Immature natural killer cell (primary cell): ENCODE data around the gene THBS3. TPM values are rescaled to one million over a fixed set of nuclear protein-coding genes. Genes with fewer than 3 reads are reported as not detected.

Experiments used
- DNase-seq, 3 donors: peaks; one replicate each; pipeline ENCODE4 v3.0.0; 2022; ENCODE audit warnings: mixed read lengths in 1 of 3
- H3K27ac Mint-ChIP-seq, 6 donors: one replicate each; pipeline ENCODE4 v1.8.0; 2020; ENCODE audit warnings: mixed read lengths in 6 of 6, mild to moderate bottlenecking in 5 of 6, inconsistent platforms in 4 of 6, moderate library complexity in 3 of 6
- H3K27me3 Mint-ChIP-seq, 3 donors: one replicate each; pipeline ENCODE4 v1.8.0; 2020 to 2021; ENCODE audit warnings: low read depth in 3 of 3, mild to moderate bottlenecking in 3 of 3, mixed read lengths in 3 of 3, moderate library complexity in 3 of 3, inconsistent platforms in 1 of 3
- H3K36me3 Mint-ChIP-seq, 3 donors: one replicate each; pipeline ENCODE4 v1.8.0; 2020; ENCODE audit warnings: mixed read lengths in 3 of 3, inconsistent platforms in 2 of 3, mild to moderate bottlenecking in 2 of 3
- H3K4me1 Mint-ChIP-seq, 2 donors: one replicate each; pipeline ENCODE4 v1.8.0; 2020; ENCODE audit warnings: inconsistent platforms in 2 of 2, mild to moderate bottlenecking in 2 of 2, mixed read lengths in 2 of 2, moderate library complexity in 1 of 2
- H3K4me3 Mint-ChIP-seq, 5 donors: one replicate each; pipeline ENCODE4 v1.8.0; 2020; ENCODE audit warnings: mild to moderate bottlenecking in 5 of 5, mixed read lengths in 5 of 5, inconsistent platforms in 3 of 5, moderate library complexity in 3 of 5
- H3K9me3 Mint-ChIP-seq, 6 donors: one replicate each; pipeline ENCODE4 v1.8.0; 2020; ENCODE audit warnings: mild to moderate bottlenecking in 6 of 6, mixed read lengths in 6 of 6, inconsistent platforms in 4 of 6, moderate library complexity in 3 of 6
- polyA plus RNA-seq, 3 donors: library from polyadenylated mRNA; unstranded; fragments of 300-500 nt; fragmentation: Illumina TruSeq; gene quantifications; one replicate each; pipeline ENCODE4 v1.2.3, GENCODE V29; 2021

The THBS3 gene
- polyA plus RNA-seq, 3 donors from 2014 or later, result 1.3 to 1.8 TPM; not detected in 1

GRCh38 chr1:155184835-155185782 lies 22.6 kb downstream of the THBS3 start:
- peaks cover 4 to 6% of the 10 kb centered on the region in 2 donors for H3K4me1 Mint-ChIP-seq
- no peak for DNase-seq
- H3K27me3 Mint-ChIP-seq, result peaks cover 0 to 3% (median 3%) of the 10 kb centered on the region in 3 donors
- H3K27ac Mint-ChIP-seq, result no peak overlapping the region
- no peaks in the 10 kb centered on the region for H3K9me3 Mint-ChIP-seq
- no peaks in the 10 kb centered on the region for H3K36me3 Mint-ChIP-seq
- no peak overlapping the region for H3K4me3 Mint-ChIP-seq

- no peak for DNase-seq
- Mint-ChIP-seq H3K36me3 (no peaks in the 10 kb centered on the region), H3K4me3 (no peak overlapping the region)
These were observed 23.3 kb downstream of the THBS3 start for GRCh38 chr1:155184351-155184811.

GRCh38 chr1:155183775-155184221 lies 23.9 kb downstream of the THBS3 start:
- Mint-ChIP-seq H3K9me3 (no peaks in the 10 kb centered on the region), H3K27ac (no peak overlapping the region), H3K4me3 (no peak overlapping the region), H3K36me3 (no peaks in the 10 kb centered on the region), H3K4me1 (peaks cover 4 to 6% of the 10 kb centered on the region in 2 donors), H3K27me3 (peaks cover 0 to 3% (median 3%) of the 10 kb centered on the region in 3 donors)
- no peak for DNase-seq

More at GRCh38 chr1:155184351-155184811, 23.3 kb downstream of the THBS3 start:
- Mint-ChIP-seq H3K27ac (no peak overlapping the region), H3K27me3 (peaks cover 0 to 3% (median 3%) of the 10 kb centered on the region in 3 donors), H3K9me3 (no peaks in the 10 kb centered on the region), H3K4me1 (peaks cover 4 to 6% of the 10 kb centered on the region in 2 donors)

DNA sequence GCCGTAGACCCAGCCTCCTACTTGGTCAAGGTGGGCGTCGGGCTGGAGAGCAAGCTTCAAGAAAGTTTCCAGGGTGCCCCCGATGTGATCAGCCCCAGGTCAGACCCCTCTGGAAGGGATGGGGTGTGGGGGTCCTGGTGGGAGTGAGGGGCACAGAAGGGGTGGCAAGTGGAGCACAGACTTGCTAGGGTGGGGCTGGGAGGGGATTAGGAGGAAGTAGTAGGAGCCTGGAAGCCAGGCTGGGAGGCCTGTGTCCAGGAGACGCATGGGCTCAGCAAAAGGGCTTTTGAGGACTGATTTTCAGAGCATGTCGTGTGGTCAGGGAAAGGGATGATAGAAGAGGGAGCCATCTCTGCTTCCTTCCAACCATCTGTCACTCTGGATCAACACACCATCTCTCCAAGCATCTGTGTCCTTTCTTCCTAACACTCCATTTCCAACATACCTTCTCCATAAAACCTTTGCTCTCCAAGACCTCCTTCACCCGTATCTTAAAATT lies 25.6 kb downstream of the THBS3 start:
- Mint-ChIP-seq H3K27ac (peak overlapping the region in 1 of 6 donors; percentile 29), H3K36me3 (no peaks in the 10 kb centered on the region), H3K4me3 (no peak overlapping the region), H3K4me1 (no peaks in the 10 kb centered on the region), H3K9me3 (no peaks in the 10 kb centered on the region), H3K27me3 (no peaks in the 10 kb centered on the region)
- no peak for DNase-seq

GRCh38 chr1:155181371-155182051 lies 26.2 kb downstream of the THBS3 start:
- no peaks in the 10 kb centered on the region for H3K27me3 Mint-ChIP-seq
- no peak overlapping the region for H3K27ac Mint-ChIP-seq
- H3K4me1 Mint-ChIP-seq, result peaks cover 5 to 6% of the 10 kb centered on the region in 2 donors
- no peaks in the 10 kb centered on the region for H3K9me3 Mint-ChIP-seq
- H3K36me3 Mint-ChIP-seq, result no peaks in the 10 kb centered on the region
- no peak for DNase-seq
- no peak overlapping the region for H3K4me3 Mint-ChIP-seq

- no peak overlapping the region for H3K27ac Mint-ChIP-seq
- H3K4me3 Mint-ChIP-seq, result no peak overlapping the region
These were observed 28.3 kb downstream of the THBS3 start for GRCh38 chr1:155179112-155180031.

DNA sequence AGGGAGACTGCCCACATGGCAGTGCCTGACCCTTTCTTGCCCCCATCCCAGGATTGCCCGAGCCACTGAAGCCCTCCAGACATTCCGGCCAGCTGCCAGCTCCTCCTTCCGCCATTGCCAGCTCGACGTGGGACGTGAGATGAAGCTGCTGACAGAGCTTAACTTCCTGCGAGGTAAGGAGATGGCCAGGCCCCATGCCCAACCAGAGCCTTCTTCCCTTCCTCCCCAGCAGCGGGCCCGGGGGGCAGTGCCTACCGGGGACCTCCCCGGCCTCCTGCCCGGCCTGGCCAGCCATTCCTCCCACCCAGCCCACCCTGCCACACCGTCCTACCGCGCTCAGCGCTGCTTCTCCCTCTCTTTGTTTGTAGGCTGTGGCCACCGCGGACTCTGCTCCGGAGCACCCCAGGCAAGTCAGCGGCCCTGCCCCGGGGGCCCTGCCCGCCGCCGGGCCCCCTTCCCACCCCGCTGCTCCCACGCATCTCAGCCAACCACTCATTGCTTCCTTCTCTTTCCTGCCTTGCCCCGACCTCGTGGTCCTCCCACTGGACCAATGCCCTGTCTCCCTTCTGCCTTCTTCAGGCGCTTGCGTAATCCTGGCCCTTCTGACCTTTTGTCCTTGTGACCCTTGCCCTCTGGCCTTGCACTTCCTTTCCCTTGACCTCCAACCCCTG lies 29.1 kb downstream of the THBS3 start:
- H3K27me3 Mint-ChIP-seq, result peaks cover 0 to 7% (median 4%) of the 10 kb centered on the region in 3 donors
- H3K36me3 Mint-ChIP-seq, result no peaks in the 10 kb centered on the region
- no peak overlapping the region for H3K27ac Mint-ChIP-seq
- no peaks in the 10 kb centered on the region for H3K9me3 Mint-ChIP-seq
- H3K4me1 Mint-ChIP-seq, result peaks cover 21 to 22% of the 10 kb centered on the region in 2 donors
- no peak for DNase-seq
- H3K4me3 Mint-ChIP-seq, result no peak overlapping the region

More at GRCh38 chr1:155179112-155180031, 28.3 kb downstream of the THBS3 start:
- no peak for DNase-seq
- Mint-ChIP-seq H3K36me3 (no peaks in the 10 kb centered on the region), H3K27me3 (peaks cover 0 to 5% (median 0%) of the 10 kb centered on the region in 3 donors), H3K9me3 (no peaks in the 10 kb centered on the region), H3K4me1 (peaks cover 15 to 16% of the 10 kb centered on the region in 2 donors)

GRCh38 chr1:155177918-155178281 lies 29.8 kb downstream of the THBS3 start:
- Mint-ChIP-seq H3K27ac (no peak overlapping the region), H3K9me3 (no peaks in the 10 kb centered on the region), H3K4me3 (no peak overlapping the region), H3K27me3 (peaks cover 5 to 12% (median 10%) of the 10 kb centered on the region in 3 donors), H3K4me1 (peaks cover 28 to 29% of the 10 kb centered on the region in 2 donors), H3K36me3 (no peaks in the 10 kb centered on the region)
- DNase-seq, result no peak

DNA sequence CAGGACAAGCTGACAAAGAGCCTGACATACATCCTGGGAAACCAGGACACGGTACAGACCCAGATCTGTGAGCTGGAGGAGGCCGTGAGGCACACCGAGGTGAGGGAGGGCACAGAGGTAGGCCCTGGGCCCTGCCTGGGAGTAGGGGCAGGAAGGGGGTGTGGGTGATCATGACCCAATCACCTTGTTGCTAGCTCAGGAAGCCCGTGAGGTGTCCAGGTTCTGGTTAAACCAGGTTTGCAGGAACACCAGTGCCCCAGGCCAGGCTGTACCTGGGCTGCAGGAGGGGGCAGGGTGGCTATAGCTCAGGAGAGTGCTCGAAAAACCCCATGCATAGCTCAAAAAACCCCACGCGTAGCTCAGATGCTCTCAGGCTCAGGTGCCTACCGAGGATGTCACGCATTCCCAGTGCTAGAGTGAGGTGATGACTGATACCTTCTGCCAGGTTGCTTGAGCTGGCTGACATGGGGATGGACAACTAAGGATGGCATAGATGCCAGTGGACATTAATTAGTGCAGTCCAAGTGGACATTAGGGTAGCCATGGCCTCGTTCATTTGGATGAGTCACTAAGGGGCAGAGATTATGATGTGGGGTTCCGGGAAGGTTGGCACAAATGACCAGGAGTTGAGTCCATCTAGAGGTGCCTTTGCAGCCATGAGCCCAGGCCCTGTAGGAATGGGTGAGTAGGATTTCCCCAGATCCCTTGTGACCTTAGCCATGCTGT lies 30.3 kb downstream of the THBS3 start:
- H3K27ac Mint-ChIP-seq, result no peak overlapping the region
- no peaks in the 10 kb centered on the region for H3K36me3 Mint-ChIP-seq

GRCh38 chr1:155176544-155177071 lies 31.1 kb downstream of the THBS3 start:
- peaks cover 5 to 17% (median 16%) of the 10 kb centered on the region in 3 donors for H3K27me3 Mint-ChIP-seq
- no peaks in the 10 kb centered on the region for H3K36me3 Mint-ChIP-seq
- H3K4me1 Mint-ChIP-seq, result peaks cover 39 to 40% of the 10 kb centered on the region in 2 donors
- peak overlapping the region in 2 of 6 donors; percentile 25 to 37 for H3K27ac Mint-ChIP-seq
- H3K9me3 Mint-ChIP-seq, result no peaks in the 10 kb centered on the region
- DNase-seq, result peak; percentile 71 to 78 (median 72)
- peak overlapping the region in 2 of 5 donors; percentile 3 to 17 for H3K4me3 Mint-ChIP-seq

More for the DNA sequence above, 30.3 kb downstream of the THBS3 start:
- H3K9me3 Mint-ChIP-seq, result no peaks in the 10 kb centered on the region
- peaks cover 5 to 17% (median 14%) of the 10 kb centered on the region in 3 donors for H3K27me3 Mint-ChIP-seq
- H3K4me1 Mint-ChIP-seq, result peaks cover 32 to 33% of the 10 kb centered on the region in 2 donors
- no peak overlapping the region for H3K4me3 Mint-ChIP-seq
- DNase-seq, result no peak

DNA sequence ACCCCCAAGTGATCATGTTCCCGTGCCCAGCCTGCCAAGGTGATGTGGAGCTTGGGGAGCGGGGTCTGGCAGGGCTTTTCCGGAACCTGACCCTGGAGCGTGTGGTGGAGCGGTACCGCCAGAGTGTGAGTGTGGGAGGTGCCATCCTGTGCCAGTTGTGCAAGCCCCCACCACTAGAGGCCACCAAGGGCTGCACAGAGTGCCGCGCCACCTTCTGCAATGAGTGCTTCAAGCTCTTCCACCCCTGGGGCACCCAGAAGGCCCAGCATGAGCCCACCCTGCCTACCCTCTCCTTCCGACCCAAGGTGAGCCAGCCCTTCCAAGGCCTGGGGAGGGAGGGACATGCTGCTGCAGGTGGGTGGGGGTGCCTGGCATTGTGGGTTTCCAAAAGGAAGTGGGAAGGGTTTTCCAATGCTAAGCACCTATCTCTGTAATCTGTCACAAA lies 31.7 kb downstream of the THBS3 start:
- no peaks in the 10 kb centered on the region for H3K36me3 Mint-ChIP-seq
- peaks cover 40 to 45% of the 10 kb centered on the region in 2 donors for H3K4me1 Mint-ChIP-seq
- H3K27me3 Mint-ChIP-seq, result peaks cover 5 to 17% (median 16%) of the 10 kb centered on the region in 3 donors
- DNase-seq, result no peak
- H3K9me3 Mint-ChIP-seq, result no peaks in the 10 kb centered on the region
- H3K27ac Mint-ChIP-seq, result no peak overlapping the region
- H3K4me3 Mint-ChIP-seq, result no peak overlapping the region
